Erythroblast (primary cell): ENCODE data around the gene CNTRL.

Source experiments
- GATA1 ChIP-seq: IDR thresholded peaks from 2 replicates; pipeline ENCODE4 v1.6.1; 2011; ENCODE audit warnings: low read depth, mild to moderate bottlenecking, control low read depth, low read length, moderate library complexity
- POLR2A ChIP-seq: IDR thresholded peaks from 2 replicates; pipeline ENCODE4 v1.6.1; 2011; ENCODE audit warnings: mild to moderate bottlenecking, low read length

DNA sequence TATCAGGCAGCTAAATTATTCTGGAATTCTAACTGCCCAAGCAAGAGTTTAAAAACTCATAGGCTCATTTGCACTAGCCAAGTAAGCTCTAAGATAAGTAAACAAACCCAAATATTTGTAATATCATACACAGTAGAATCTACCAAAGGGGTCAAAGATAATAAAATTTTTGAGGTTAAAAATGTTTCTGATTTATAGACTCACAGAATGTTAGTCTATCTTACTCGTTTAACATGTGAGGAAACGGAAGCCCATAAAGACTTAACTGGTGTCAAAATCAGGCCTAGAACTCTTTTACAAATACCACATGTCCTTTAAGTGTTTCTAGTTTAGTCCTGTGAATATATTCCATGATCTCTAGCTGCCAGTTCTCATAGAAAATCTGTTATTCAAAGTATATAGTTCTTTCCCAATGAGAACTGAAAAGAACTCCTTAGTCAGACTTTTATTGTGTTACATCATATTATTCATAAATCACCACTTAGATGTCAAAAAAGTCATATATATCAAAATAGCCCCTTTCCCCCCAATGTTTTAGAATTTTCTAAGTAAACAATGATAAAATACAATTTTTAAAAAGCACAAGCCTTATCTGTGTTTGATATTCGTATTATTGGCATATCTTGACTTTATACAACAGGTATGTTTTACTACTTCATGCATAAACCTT is 113.0 kb downstream of the CNTRL start:
- TF ChIP-seq POLR2A (no peak), GATA1 (no peak)
